GM19452 (cell line): Measurements from ENCODE around the gene ABCD1.
A peak's percentile ranks its signal among the peaks of the same experiment; 100 is the strongest.
"Not testable (repeated sequence)": the region's sequence is repeated elsewhere in the genome, so short reads cannot be mapped to it uniquely, and the experiment has no call there.

Experiments
- ATAC-seq: cut with Tn5 transposase; IDR thresholded peaks from one replicate; pipeline ENCODE4 v1.9.1; 2021; ENCODE audit not compliant: unreplicated experiment

ABCD1 gene

DNA sequence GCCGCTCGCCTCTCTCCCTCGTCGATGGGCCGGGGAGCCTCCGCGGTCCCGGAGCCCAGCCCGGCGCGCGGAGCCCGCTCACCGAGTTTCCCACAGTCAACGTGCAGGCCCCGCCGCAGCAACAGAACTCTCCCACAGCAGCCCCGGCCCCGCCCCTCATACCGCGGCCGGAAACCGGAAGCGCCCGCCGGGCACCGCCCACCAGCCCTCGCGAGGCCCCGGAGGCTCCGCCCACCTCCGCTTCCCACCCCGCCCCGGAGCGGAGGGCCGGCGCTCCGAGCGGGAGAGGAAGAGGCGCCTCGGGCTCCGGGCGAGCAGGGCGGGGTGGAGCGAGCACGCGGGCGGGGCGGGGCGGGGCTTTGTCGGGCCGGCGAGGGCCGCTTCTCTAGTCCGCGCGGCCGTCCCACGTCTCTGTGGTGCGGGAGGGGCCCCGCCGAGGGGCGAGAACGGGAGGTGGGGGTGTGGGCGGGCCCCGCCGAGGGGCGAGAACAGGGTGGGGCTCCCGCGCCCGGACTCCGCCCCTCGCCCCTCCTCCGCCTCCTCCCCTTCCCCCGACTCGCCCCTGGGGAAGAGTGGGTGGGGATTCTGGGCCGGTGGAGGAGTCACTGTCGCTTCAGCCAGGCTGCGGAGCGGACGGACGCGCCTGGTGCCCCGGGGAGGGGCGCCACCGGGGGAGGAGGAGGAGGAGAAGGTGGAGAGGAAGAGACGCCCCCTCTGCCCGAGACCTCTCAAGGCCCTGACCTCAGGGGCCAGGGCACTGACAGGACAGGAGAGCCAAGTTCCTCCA is at the start of gene ABCD1, which contains the start of gene BCAP31:
ABCD1 (plus strand) TSS at position 605 of the 787 bp plus-strand sequence. CDS start 411 bp downstream, outside the sequence.
BCAP31 (minus strand) TSS at position 136 of the 787 bp plus-strand sequence. CDS start 1,143 bp downstream, outside the sequence.
- peak; percentile 57 for ATAC-seq

DNA sequence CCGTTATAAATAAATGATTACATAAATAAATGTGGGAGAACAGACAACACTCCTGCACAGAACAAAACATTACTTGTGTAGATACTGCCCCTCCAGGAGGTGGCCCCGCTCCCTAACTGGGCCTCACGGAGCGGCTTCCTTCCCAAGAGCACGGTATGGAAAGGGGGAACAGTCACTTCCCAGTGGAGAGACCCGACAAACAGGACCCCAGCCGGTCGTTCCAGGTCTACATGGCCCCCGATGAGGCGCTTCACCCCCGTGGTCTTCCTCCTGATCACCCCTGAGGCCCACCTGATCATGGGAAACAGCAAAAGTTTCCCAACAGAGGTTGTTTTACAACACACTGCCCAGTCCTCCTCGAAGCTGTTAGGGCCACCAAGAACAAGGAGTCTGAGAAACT is 43.5 kb upstream of the ABCD1 start:
- ATAC-seq: no peak

DNA sequence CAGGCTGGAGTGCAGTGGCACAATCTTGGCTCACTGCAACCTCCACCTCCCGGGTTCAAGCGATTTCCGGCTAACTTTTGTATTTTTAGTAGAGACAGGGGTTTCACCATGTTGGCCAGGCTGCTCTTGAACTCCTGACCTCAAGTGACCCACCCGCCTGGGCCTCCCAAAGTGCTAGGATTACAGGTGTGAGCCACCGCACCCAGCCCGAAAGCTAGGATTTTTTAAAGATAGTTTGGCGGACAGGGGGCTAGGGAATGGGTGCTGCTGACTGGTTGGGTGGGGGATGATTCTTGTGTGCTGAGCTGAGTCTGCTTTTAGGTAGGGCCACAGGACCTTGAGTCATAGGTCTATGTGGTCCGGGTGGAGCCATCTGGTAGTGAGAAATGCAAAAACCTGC is 41.2 kb upstream of the ABCD1 start:
- ATAC-seq: not testable (repeated sequence)

DNA sequence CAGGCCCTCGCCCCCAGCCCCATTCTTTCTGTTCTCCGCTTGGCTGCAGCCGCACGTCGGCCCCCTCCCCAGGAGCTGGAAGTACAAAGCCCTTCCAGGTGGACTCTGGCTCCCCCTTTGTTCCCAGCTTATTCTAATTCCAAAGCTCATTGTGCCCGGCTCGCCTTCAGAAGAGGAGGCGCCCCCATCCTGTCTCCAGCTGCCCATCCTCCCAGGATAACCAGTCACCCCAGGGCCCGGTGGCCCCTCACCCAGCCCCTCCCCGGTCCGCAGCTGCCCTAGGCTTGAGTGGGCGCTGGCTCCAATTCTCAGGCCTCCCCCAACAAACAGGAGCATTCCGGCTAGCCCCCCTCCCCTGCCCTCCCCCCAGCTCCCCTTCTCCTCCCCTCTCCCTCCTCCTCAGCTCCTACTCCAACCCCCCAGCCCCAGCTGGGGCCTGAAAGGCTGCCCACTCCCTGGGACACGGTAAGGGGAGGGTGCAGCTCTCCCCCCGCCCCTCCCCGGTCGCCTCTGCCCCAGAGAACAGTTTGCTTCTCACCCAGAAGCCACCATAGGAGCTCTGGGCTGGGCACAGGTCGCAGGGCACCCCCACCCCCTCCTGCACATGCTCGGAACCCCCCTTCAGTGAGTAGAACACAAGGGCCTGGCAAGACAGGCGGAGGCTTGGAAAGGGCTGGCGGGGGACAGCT is 40.0 kb upstream of the ABCD1 start:
- ATAC-seq: no peak

DNA sequence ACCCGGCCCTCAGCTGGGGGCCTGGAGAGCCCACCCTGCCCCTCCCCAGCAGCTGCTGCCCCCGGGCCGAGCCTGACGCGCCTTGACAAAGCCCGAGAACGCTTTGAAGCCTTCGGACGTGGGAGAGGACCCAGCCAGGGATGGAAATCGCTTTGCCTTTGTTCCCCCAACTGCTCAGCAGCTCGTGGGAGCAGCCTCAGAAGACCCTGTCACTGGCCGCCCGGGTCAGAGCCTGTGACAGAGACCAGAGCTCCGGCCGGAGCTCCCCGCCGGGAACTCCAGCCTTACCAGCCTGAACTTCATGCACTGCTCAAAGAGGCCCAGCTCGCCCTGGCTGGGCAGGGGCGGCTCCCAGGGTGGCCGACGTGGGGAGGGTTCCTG is 39.5 kb upstream of the ABCD1 start:
- ATAC-seq: no peak

DNA sequence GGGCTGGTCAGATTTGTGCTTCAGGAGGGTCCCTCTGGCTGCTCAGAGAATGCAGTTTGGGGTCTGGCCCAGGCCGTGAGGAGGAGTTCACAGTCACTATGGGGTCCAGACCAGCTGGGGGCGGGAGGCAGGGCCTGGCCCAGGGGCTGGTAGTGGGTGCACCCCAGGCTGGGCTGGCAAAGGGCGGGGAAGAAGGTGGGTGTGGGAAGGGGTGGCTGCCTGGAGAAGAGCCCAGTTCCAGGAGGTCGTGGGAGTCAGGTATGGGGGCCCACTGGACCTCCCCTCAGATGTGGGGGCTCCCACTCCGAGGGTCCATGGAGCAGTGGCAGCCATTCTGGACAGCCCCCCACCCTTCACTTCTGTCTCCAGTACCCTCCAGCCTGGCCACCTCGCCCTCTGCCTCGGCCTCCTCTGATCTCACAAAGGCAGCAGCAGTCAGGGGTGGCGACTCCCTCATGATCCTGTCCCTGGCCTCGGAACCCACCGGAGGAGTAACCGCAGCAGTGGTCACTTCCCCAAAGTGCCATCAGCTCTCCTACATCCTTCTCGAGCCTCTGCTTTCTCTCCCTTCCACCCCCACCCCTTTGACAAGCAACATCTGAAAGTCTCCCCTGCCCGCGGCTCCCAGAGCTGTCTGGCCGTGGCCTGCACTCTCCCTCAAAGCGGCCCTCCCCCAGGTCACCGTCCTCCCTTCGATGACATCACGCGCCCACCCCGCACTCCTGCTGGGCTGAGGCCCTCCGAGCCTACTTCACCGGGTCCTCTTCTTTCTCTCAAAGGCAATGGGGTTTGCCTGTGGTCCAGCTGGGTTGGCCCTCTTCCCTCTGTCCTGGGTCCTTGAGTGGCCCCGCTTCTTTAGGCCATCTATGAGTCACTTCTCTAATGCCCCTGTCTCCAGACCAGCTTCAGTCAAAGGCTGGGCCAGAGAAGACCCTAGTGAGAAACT is 38.6 kb upstream of the ABCD1 start:
- no peak for ATAC-seq

DNA sequence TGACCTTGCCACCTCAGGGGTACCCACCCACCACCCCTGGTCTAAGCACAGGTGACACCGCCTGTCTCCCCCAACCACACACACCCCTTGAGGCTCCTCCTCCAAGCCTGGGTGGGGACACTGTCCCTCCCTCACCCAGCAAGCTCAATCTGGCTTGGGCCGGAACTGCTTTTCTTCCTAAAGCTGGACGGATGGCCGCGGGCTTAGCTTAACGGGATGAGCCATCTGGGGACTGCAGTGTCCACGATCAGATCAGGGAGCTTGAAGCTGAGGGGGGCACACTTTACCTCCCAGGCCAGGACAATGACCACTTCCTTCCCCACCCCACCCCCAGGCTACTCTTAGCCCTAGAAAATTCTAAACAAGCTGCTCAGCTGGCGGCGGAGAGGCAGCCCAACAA is 37.9 kb upstream of the ABCD1 start:
- no peak for ATAC-seq

DNA sequence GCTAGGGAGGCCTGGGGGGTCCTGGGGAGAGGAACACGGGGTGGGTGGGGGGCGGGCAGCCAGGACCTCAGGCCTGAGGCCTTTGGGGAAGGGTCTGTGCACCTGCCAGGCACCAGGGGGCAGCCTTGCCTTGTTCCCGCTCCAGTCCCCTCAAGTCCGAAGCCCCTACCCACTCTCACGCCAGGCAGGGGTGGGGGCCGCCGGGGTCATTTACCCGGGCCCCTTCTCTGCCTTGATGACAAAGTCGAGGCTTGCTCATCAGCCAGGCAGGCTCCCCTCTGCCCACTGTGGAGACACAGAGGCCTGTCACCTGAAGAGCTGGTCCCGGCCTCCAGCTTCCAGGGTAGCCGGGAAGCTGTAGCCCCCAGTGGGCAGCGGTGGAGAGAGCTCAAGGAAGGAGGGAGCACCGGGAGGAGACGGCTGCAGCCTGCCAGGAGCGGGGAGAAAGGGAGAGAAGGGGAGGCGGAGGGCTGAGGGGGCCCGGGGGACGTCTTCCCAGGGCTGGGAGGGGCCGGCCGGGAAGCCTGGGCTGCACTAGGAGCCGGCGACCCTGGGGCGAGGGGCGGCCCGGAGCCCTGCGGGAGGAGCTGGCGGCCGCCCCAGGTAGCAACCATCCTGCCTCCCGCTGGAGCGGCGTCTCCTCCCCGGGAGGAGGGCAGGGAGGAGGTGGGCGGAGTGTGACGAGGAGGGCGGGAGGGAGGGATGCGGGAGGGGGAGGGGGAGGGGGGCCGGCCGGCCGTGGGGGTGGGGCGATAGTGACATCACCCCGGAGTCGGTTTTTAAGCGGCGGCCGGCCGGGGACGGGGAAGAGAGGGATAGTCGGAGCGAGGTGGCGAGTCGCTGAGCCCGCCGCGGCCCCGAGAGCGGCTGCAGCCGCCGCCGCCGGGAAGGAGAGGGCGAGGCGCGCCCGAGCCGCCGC is 37.3 kb upstream of the ABCD1 start, which contains the start of gene SLC6A8:
SLC6A8 (plus strand) TSS at position 806 of the 919 bp plus-strand sequence. CDS start 649 bp downstream, outside the sequence.
- no peak for ATAC-seq

DNA sequence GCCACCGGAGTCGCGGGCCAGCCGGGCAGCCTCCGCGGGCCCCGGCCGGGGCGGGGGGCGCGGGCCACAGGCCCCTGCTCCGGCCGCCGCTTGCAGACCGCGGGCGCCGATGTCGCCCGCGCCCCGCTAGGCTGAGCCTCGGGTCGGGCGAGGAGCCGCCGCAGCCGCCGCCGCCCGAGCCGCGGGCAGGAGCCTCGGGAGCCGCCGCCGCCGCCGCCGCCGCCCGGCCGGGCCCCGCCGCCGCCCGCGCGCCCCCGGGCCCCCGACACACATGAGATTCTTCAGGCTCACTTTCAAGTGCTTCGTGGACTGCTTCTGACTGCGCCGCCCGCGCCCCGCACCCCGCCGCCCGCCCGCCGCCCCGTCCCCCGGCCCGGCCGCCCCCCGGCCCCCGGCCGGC is 36.6 kb upstream of the ABCD1 start:
- ATAC-seq: no peak

DNA sequence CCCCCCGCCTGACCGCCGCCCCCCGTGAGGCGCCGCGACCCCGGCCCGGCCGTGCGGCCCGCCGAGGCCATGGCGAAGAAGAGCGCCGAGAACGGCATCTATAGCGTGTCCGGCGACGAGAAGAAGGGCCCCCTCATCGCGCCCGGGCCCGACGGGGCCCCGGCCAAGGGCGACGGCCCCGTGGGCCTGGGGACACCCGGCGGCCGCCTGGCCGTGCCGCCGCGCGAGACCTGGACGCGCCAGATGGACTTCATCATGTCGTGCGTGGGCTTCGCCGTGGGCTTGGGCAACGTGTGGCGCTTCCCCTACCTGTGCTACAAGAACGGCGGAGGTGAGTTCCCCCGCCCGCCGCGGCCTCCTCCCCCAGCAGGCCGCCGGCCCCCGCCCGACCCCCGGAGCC is 36.1 kb upstream of the ABCD1 start:
- no peak for ATAC-seq

DNA sequence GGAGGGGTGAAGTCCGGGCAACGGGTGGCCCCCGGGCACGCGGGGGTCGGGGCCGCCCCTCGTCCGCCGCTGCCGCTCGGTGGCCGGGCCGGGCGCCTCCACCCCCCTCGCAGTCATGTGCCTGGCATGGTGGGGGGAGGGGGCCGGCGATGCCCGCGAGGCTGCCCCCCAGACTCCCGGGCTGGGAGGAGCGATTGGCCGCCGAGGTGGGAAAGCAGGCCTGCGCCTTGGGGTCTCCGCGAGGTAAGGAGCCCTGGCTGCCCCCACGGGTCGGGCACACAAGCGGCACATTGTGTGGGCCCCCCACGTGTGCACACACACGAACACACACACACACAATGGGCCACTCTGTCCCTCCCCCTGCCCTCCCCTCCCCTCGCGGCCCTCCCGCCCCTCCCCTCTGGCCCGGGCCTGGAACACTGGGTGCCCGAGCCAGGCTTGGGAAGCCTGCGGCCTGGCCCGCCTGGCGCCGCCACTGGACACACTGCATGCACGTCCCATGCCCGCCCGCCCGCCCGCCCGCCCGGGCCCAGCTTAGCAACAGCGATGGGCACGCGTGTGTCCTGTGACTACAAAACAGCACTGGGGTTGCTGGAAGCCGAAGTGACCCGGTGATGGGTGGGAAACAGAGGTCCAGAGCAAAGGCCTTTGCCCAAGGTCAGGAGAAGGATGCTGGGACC is 35.6 kb upstream of the ABCD1 start:
- ATAC-seq: no peak

DNA sequence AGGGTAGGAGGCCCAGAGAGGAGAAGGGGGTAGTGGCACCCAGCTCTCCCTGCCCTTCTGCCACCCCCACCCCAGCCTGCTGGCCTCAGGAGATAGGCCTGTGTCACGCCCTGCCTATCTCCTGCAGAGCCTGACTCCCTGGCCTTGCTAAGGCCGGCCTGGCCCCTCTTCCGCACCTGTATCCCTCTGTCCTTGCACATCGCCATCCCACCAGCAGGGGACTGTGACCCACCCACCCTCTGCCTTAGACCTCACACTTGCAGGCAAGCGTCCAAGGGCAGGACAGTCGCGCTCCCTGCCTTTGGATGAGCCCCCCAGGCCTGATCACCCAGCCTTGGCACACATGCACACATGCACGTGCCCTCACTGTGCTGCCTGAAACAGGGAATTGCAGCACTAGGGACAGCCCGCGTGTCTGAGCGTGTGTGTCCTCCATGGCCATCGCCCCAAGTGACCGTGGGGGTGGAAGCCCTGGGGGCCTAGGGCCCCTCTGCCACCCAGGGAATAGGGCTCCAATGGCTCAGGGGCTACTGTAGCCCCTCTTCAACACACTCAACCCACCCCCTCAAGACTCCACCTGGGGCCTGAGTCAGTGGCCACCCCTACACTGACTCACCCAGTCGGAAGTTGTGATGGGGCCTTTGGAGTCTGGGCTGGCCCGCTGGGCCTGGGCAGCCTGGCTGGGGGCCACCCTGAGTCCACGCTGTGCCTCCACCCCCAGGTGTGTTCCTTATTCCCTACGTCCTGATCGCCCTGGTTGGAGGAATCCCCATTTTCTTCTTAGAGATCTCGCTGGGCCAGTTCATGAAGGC is 34.8 kb upstream of the ABCD1 start:
- ATAC-seq: no peak

DNA sequence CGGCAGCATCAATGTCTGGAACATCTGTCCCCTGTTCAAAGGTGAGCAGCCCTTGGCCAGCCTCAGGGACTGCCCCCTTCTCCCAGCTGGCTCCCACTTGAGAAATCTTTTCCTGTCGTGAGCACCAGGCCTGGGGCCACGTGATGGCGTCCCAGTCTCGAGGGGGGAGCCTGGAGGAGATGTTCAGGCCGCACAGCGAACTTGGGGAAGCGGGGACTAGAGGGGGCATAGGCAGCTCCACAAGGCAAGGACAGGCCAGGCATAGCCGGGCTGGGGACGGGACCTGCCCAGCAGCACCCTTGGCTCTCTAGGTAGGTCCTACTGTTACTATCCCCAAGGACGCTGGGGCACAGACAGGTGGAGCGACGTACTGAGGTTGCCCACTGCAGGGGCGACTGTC is 34.2 kb upstream of the ABCD1 start:
- ATAC-seq: no peak

DNA sequence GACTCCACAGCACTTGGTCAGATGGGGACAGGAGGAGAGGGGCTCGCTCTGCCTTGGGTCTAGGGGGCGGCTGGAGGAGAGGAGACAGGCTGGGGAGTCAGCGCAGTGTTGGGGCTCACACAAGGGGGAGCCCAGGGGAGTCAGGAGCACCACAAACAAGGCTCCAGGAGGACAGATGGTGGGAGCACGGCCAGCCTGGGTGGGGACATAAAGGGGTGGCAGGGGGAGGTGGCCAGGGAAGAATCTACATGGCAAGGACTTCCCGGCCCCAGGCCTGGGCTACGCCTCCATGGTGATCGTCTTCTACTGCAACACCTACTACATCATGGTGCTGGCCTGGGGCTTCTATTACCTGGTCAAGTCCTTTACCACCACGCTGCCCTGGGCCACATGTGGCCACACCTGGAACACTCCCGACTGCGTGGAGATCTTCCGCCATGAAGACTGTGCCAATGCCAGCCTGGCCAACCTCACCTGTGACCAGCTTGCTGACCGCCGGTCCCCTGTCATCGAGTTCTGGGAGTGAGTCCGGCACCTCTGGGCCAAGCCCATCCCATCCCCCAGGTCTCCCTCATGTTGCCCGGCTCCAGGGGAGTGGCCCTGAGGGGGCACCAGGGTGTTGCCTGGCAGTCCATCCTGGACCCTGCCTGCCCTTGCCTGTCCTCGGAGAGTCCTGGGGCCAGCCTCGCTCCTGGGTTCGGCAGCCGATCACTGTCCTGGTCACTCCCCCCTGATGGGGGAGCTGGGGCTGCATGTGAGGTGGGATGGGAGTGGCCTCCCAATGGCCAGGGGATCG is 33.4 kb upstream of the ABCD1 start:
- ATAC-seq: not testable (repeated sequence)

DNA sequence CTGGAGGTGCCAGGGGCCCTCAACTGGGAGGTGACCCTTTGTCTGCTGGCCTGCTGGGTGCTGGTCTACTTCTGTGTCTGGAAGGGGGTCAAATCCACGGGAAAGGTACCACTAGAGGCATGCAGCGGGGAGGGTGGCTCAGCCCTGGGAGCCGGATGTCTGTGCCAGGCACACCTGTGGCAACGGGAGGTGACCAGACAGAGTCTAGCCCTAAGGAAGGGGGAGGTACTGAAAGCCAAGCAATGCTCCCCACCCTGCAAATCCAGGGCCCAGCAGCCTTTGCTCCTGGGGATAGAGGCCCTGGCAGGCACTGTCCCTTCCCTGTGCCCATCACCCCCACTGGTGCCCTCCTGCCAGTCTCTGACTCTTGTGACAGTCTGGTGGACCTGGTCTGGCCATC is 32.7 kb upstream of the ABCD1 start:
- no peak for ATAC-seq

DNA sequence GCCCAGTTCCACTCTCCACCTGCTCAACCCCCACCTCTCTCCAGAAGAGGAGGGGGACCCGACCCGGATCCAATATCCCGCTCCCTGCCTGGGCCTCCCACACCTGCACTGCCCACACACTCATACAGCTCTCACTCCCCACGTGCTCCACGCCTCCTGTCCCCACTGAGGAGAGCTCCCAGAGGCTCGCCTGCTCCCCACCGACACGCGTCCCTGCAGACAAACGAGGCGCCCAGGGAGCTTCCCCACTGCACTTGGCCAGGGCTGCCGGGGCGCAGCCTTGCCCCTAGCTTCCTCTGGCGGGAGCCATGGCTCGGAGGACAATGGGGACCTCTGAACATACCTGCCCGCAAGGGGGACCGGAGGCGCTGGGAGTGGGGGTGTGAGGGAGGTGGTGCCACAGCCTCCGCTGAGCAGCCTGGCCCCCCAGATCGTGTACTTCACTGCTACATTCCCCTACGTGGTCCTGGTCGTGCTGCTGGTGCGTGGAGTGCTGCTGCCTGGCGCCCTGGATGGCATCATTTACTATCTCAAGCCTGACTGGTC is 32.0 kb upstream of the ABCD1 start:
- no peak for ATAC-seq

DNA sequence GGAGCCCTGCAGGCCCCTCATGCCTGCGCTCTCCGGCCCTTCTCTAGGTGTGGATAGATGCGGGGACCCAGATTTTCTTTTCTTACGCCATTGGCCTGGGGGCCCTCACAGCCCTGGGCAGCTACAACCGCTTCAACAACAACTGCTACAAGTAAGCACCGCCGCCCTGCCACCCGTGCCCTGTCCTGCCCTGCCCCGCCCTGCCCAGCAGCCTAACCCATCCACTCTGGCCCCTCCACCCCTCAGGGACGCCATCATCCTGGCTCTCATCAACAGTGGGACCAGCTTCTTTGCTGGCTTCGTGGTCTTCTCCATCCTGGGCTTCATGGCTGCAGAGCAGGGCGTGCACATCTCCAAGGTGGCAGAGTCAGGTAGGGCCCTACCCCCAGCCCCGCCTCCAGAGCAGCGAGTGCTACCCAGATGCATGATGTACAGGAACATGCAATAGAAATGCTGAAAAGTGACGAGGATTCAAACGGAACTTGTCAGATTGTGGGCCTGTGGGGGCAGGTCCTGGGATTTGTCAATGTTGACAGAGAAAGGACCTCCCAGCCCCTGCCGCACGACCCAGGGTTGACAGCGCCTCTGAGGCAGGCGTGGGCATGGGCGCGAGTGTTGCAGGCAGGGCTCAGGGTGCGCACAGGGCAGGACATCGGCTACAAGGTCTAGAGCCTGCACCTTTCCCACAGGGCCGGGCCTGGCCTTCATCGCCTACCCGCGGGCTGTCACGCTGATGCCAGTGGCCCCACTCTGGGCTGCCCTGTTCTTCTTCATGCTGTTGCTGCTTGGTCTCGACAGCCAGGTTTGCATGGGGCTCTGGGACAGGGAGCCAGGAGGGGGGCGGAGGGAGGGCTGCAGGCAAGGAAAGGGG is 31.2 kb upstream of the ABCD1 start:
- ATAC-seq: no peak
